Ovary (tissue), 3 donors: Measurements from ENCODE around the gene JADE1.

Experiments
- CTCF ChIP-seq, 3 donors: fragments of 450-650 bp in 2 of 3; fragments of 200-600 bp in 1 of 3; IDR thresholded peaks; one replicate each; pipeline versions ENCODE4 v1.5.1 to v1.8.0; 2016 to 2022; ENCODE audit warnings: antibody characterized with exemption in 3 of 3, mild to moderate bottlenecking in 1 of 3
- EP300 ChIP-seq: sonication (generic); formaldehyde crosslinking; IDR thresholded peaks from one replicate; pipeline ENCODE4 v1.6.1; 2017; ENCODE audit warnings: antibody characterized with exemption
- POLR2A ChIP-seq: fragments of 450-650 bp; IDR thresholded peaks from one replicate; pipeline ENCODE4 v1.6.1; 2017; ENCODE audit warnings: antibody characterized with exemption, mild to moderate bottlenecking, moderate library complexity
- donor health status: DM: no; HTN: no; CAD: no.

- no peak for TF ChIP-seq CTCF (IDR thresholded peaks at IDR 0.05)
- no peak for TF ChIP-seq EP300
- no peak for TF ChIP-seq POLR2A
Observed at GRCh38 chr4:128907981-128908380, 98.5 kb downstream of the JADE1 start.
